Subcutaneous abdominal adipose tissue (tissue), 5 donors: ENCODE data around the gene QTRT2.

ENCODE experiments used
- H3K27ac ChIP-seq: one replicate; pipeline ENCODE4 v1.7.0; 2013; ENCODE audit warnings: low read depth, mild to moderate bottlenecking, inconsistent platforms, low read length, moderate library complexity
- H3K27me3 ChIP-seq, 5 donors: one replicate each; pipeline ENCODE4 v1.7.0; 2013; ENCODE audit warnings: low read length in 5 of 5, inconsistent platforms in 1 of 5; ENCODE audit not compliant: control insufficient read depth in 5 of 5, insufficient read depth in 4 of 5
- H3K36me3 ChIP-seq, 5 donors: one replicate each; pipeline ENCODE4 v1.7.0; 2013; ENCODE audit warnings: low read length in 5 of 5; ENCODE audit not compliant: control insufficient read depth in 5 of 5, insufficient read depth in 5 of 5
- H3K4me1 ChIP-seq, 5 donors: one replicate each; pipeline ENCODE4 v1.7.0; 2013; ENCODE audit warnings: low read length in 5 of 5, mild to moderate bottlenecking in 3 of 5, moderate library complexity in 1 of 5; ENCODE audit not compliant: control insufficient read depth in 5 of 5, insufficient read depth in 5 of 5
- H3K4me3 ChIP-seq, 5 donors: one replicate each; pipeline ENCODE4 v1.7.0; 2013; ENCODE audit warnings: low read length in 5 of 5, low read depth in 1 of 5
- H3K9ac ChIP-seq, 5 donors: one replicate each; pipeline ENCODE4 v1.7.0; 2013; ENCODE audit warnings: low read length in 5 of 5, mild to moderate bottlenecking in 4 of 5, moderate library complexity in 3 of 5
- H3K9me3 ChIP-seq, 5 donors: one replicate each; pipeline ENCODE4 v1.7.0; 2013; ENCODE audit warnings: low read length in 5 of 5; ENCODE audit not compliant: control insufficient read depth in 5 of 5
- donor health status: healthy.
- donor health status: healthy.
- donor health status: healthy.
- donor health status: healthy.
- donor health status: healthy.

The QTRT2 gene

DNA sequence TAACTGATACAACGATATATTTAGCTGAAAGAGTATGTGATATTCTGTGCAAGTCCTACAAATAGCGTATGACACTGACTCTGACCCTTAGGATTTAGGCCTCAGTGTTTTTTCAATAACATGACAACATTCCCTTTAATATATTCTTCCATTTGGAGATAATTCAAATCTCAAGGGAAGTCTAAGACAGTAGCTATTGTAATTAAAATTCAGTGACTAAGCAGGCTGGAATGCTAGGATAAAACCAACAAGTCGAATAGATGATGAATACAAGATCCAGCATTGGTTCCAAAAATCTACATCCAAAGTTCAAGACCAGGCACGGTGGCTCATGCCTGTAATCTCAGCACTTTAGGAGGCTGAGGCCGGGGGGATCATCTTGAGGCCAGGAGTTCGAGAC lies 56.2 kb downstream of the QTRT2 start:
- no peaks in the 10 kb centered on the region for H3K27me3 ChIP-seq
- H3K4me1 ChIP-seq = no peaks in the 10 kb centered on the region
- no peak overlapping the region for H3K9ac ChIP-seq
- H3K4me3 ChIP-seq = no peak overlapping the region
- H3K9me3 ChIP-seq = no peaks in the 10 kb centered on the region
- H3K36me3 ChIP-seq = no peaks in the 10 kb centered on the region
- no peak overlapping the region for H3K27ac ChIP-seq

GRCh38 chr3:114114719-114115118 lies 58.2 kb downstream of the QTRT2 start:
- Histone ChIP-seq H3K9ac (no peak overlapping the region), H3K4me3 (no peak overlapping the region), H3K36me3 (no peaks in the 10 kb centered on the region), H3K27me3 (no peaks in the 10 kb centered on the region), H3K9me3 (no peaks in the 10 kb centered on the region), H3K27ac (no peak overlapping the region), H3K4me1 (no peaks in the 10 kb centered on the region)

GRCh38 chr3:114115143-114115542 lies 58.6 kb downstream of the QTRT2 start:
- H3K9ac ChIP-seq = no peak overlapping the region
- no peak overlapping the region for H3K27ac ChIP-seq
- no peaks in the 10 kb centered on the region for H3K36me3 ChIP-seq
- no peaks in the 10 kb centered on the region for H3K4me1 ChIP-seq
- no peaks in the 10 kb centered on the region for H3K27me3 ChIP-seq
- H3K9me3 ChIP-seq = no peaks in the 10 kb centered on the region
- H3K4me3 ChIP-seq = no peak overlapping the region

DNA sequence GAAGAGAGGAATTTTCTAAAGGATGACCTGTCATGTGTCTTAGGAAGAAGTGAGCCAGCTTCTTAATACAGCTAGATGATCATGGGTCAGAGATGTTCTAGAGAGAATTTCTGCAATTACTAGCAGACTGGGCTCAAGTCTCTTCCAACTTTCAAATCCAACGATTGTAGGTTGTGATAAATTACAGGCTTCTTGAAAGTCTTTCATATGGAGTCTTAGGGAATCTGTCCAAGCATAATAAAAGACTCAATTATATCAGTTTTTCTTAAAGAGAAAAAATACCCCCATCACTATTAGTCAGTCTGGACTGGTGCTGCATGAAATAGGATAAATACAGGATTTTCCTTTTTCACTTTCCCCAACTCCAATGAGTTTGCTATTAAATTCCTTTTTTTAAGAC lies 63.2 kb downstream of the QTRT2 start:
- H3K36me3 ChIP-seq = no peaks in the 10 kb centered on the region
- peaks cover 0 to 12% (median 4%) of the 10 kb centered on the region in 5 donors for H3K4me1 ChIP-seq
- no peak overlapping the region for H3K27ac ChIP-seq

GRCh38 chr3:114120211-114120610 lies 63.7 kb downstream of the QTRT2 start:
- H3K4me3 ChIP-seq = no peak overlapping the region
- H3K9ac ChIP-seq = no peak overlapping the region
- H3K4me1 ChIP-seq = peaks cover 0 to 12% (median 4%) of the 10 kb centered on the region in 5 donors
- H3K36me3 ChIP-seq = no peaks in the 10 kb centered on the region
- H3K27ac ChIP-seq = no peak overlapping the region
- H3K27me3 ChIP-seq = no peaks in the 10 kb centered on the region
- no peaks in the 10 kb centered on the region for H3K9me3 ChIP-seq

More for the DNA sequence above, 63.2 kb downstream of the QTRT2 start:
- Histone ChIP-seq H3K9ac (no peak overlapping the region), H3K9me3 (no peaks in the 10 kb centered on the region), H3K4me3 (no peak overlapping the region), H3K27me3 (no peaks in the 10 kb centered on the region)

- Histone ChIP-seq H3K27ac (peak overlapping the region; percentile 38), H3K4me1 (peaks cover 0 to 12% (median 4%) of the 10 kb centered on the region in 5 donors), H3K4me3 (no peak overlapping the region), H3K9me3 (no peaks in the 10 kb centered on the region), H3K27me3 (no peaks in the 10 kb centered on the region), H3K36me3 (no peaks in the 10 kb centered on the region), H3K9ac (no peak overlapping the region)
These were observed 65.6 kb downstream of the QTRT2 start for GRCh38 chr3:114122027-114122709.

DNA sequence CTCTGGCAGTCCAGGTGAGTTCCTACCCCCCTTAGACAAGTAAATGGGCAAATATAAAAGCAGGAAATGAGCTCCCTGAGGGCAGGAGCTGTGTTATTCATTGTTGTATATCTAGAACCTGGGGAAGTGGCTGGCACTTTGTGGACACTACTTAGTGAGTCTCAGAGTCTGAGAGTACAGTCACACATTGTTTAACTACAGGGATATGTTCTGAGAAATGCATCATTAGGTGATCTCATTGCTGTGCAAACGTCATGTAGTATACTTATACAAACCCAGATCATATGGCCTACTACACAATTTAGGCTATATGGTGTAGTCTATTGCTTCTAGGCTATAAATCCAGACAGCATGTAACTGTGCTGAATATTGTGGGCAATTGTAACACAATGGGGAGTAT lies 69.9 kb downstream of the QTRT2 start:
- Histone ChIP-seq H3K9ac (no peak overlapping the region), H3K36me3 (no peaks in the 10 kb centered on the region), H3K4me1 (peaks cover 0 to 12% (median 4%) of the 10 kb centered on the region in 5 donors), H3K4me3 (no peak overlapping the region), H3K27me3 (no peaks in the 10 kb centered on the region), H3K9me3 (no peaks in the 10 kb centered on the region), H3K27ac (no peak overlapping the region)

GRCh38 chr3:114127517-114127916 lies 71.0 kb downstream of the QTRT2 start:
- no peaks in the 10 kb centered on the region for H3K36me3 ChIP-seq
- no peaks in the 10 kb centered on the region for H3K9me3 ChIP-seq
- no peak overlapping the region for H3K4me3 ChIP-seq

DNA sequence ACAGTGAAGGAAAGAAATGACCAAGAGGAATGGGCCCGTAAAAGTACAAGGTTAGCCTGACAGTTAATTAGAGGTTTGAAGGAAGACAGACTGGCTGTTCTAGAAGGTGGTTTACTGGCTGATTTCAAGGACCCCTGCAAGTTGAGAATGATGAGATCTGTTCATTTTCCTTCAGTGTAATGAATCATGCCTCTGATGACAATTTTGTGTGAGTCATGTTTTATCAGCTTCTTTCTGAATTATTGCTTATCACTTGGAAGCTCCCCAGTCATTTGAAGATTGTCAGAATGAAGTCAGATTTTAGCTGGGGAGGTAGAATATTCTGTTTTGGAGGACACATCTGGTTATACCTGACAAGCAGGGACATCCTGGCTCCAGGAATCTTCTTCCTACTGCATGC lies 71.7 kb downstream of the QTRT2 start:
- H3K9ac ChIP-seq = no peak overlapping the region
- H3K9me3 ChIP-seq = no peaks in the 10 kb centered on the region
- no peaks in the 10 kb centered on the region for H3K27me3 ChIP-seq
- H3K4me3 ChIP-seq = no peak overlapping the region
- H3K4me1 ChIP-seq = no peaks in the 10 kb centered on the region
- H3K36me3 ChIP-seq = no peaks in the 10 kb centered on the region
- H3K27ac ChIP-seq = no peak overlapping the region

More at GRCh38 chr3:114127517-114127916, 71.0 kb downstream of the QTRT2 start:
- peaks cover 0 to 4% (median 2%) of the 10 kb centered on the region in 5 donors for H3K4me1 ChIP-seq
- no peak overlapping the region for H3K9ac ChIP-seq
- H3K27ac ChIP-seq = no peak overlapping the region
- no peaks in the 10 kb centered on the region for H3K27me3 ChIP-seq

DNA sequence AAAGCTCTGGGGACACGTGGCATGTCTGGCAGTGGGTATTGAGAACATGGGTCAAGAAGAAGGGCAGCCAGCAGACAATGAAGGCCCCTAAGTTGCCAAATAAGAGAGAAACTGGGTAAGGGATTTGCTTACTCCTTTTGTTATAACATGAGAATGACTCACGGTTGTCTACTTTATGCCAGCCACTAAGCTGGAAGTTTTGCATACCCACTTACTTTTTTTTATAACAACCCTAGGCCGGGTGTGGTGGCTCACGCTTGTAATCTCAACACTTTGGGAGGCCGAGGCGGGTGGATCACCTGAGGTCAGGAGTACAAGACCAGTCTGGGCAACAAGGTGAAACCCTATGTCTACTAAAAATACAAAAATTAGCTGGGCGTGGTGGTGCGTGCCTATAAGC lies 72.3 kb downstream of the QTRT2 start:
- no peak overlapping the region for H3K9ac ChIP-seq
- no peak overlapping the region for H3K4me3 ChIP-seq
- no peaks in the 10 kb centered on the region for H3K36me3 ChIP-seq
- no peaks in the 10 kb centered on the region for H3K27me3 ChIP-seq
- no peak overlapping the region for H3K27ac ChIP-seq
- H3K4me1 ChIP-seq = no peaks in the 10 kb centered on the region
- H3K9me3 ChIP-seq = no peaks in the 10 kb centered on the region
